Coronary artery (tissue), 2 donors: ENCODE results near the gene RIC8A.
A peak's percentile ranks its signal among the peaks of the same experiment; 100 is the strongest.

Source experiments
- DNase-seq: peaks from one replicate; pipeline ENCODE4 v3.0.0-alpha.2; 2017; ENCODE audit warnings: low spot score
- H3K27ac ChIP-seq, 2 donors: fragments of 200-600 bp; sonication (generic); one replicate each; pipeline ENCODE4 v1.5.1; 2016 to 2019
- H3K4me3 ChIP-seq: fragments of 200-600 bp; sonication (generic); 2 replicates; pipeline ENCODE4 v1.5.1; 2016; ENCODE audit warnings: mild to moderate bottlenecking, moderate library complexity
- CTCF ChIP-seq: fragments of 200-600 bp; sonication (generic); IDR thresholded peaks from one replicate; pipeline ENCODE4 v1.5.1; 2019; ENCODE audit warnings: antibody characterized with exemption

Gene RIC8A

DNA sequence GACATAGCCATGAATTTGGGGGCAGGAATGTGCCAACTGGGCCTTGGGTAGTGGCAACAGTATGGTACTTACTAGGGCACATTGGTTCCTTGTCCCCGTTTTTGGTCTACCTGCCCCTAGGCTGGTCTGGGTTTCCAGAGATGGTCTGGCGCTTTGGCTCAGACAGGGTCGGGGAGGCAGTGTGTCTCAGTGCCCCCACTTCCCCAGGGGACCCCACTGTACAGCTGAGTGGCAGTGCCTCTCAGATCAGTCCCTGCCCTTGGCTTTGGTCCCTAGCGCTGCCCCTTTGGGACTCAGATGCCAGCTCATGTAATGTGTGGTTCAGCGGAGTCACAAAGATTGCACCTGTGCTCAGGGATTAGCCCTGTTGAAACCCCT is 3.3 kb downstream of the RIC8A start:
- Histone ChIP-seq H3K27ac (peak overlapping the region in 1 of 2 donors; percentile 21), H3K4me3 (peak overlapping the region; percentile 77)
- no peak for DNase-seq
- TF ChIP-seq CTCF, result no peak

- Histone ChIP-seq H3K27ac (no peak overlapping the region), H3K4me3 (no peak overlapping the region)
- DNase-seq, result no peak
- TF ChIP-seq CTCF, result no peak
Measured at GRCh38 chr11:211295-211694, 3.8 kb downstream of the RIC8A start.

- H3K27ac ChIP-seq, result no peak overlapping the region
- H3K4me3 ChIP-seq, result no peak overlapping the region
- no peak for TF ChIP-seq CTCF
- no peak for DNase-seq
Measured at GRCh38 chr11:211741-212140, 4.2 kb downstream of the RIC8A start.

- Histone ChIP-seq H3K27ac (no peak overlapping the region), H3K4me3 (no peak overlapping the region)
- DNase-seq, result no peak
- TF ChIP-seq CTCF, result no peak
Measured at GRCh38 chr11:212150-213100, 4.9 kb downstream of the RIC8A start.

- no peak for TF ChIP-seq CTCF
- no peak overlapping the region for H3K27ac ChIP-seq
- no peak for DNase-seq
Measured at GRCh38 chr11:213111-213510, 5.6 kb downstream of the RIC8A start.

DNA sequence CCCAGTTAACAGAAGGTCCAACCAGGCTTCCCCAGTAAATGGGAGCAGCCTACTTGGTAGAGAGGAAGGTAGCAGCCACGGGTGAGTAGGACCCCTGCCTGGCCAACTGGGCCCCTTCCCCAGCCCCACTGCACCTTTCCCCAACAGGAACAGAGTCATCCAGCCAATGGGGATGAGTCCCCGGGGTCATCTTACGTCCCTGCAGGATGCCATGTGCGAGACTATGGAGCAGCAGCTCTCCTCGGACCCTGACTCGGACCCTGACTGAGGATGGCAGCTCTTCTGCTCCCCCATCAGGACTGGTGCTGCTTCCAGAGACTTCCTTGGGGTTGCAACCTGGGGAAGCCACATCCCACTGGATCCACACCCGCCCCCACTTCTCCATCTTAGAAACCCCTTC is 6.6 kb downstream of the RIC8A start:
- no peak for DNase-seq
- H3K27ac ChIP-seq, result no peak overlapping the region
- no peak for TF ChIP-seq CTCF
- no peak overlapping the region for H3K4me3 ChIP-seq

More at GRCh38 chr11:213111-213510, 5.6 kb downstream of the RIC8A start:
- no peak overlapping the region for H3K4me3 ChIP-seq

GRCh38 chr11:215581-216037 is 8.1 kb downstream of the RIC8A start:
- Histone ChIP-seq H3K27ac (no peak overlapping the region), H3K4me3 (no peak overlapping the region)
- DNase-seq, result no peak
- TF ChIP-seq CTCF, result no peak
